Measurements from ENCODE around the gene CKB.

CKB gene

GRCh38 chr14:103483600-103483999 is 39.0 kb downstream of the CKB start:
- DNase-seq = no peak

DNA sequence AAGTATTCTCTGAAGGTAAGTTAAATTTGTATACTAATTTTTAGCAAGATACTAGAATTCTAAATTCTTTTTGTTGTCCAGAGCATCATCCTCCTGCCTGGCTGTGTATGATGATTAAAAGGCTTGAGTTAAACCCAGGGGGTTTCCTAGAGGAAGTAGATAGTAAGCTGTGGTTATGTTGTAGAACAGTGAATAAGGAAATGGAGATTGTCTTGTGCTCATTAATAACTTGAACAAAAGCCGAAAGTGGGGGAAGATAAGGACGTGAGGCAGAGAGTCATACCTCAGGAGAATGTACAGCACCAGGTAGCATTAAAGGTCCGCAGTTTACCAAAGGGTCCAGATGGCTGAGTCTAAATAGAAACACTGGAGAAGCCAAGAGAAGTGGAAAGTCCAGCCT is 42.0 kb downstream of the CKB start:
- peak; percentile 26 for DNase-seq

DNA sequence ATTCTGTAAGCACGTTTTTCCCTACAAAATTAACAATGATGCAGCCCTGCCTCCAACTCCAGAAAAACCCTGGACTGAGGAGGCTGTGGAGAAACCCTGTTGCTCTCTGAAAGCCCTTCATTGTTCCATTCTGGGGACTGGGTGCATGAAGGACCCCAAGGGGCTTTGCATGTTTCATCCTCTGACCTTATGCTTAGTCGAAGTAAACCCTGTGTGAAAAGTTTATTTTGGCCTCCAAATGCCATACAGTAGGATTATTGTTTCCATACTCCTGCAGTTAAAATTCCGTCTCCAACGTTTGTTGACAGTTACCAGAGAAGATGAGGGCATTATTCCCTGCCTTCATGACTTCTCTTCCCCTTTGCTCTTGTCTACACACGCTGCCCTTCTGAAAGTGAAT is 46.0 kb downstream of the CKB start:
- no peak for DNase-seq

GRCh38 chr14:103476065-103476464 is 46.6 kb downstream of the CKB start:
- DNase-seq = no peak

DNA sequence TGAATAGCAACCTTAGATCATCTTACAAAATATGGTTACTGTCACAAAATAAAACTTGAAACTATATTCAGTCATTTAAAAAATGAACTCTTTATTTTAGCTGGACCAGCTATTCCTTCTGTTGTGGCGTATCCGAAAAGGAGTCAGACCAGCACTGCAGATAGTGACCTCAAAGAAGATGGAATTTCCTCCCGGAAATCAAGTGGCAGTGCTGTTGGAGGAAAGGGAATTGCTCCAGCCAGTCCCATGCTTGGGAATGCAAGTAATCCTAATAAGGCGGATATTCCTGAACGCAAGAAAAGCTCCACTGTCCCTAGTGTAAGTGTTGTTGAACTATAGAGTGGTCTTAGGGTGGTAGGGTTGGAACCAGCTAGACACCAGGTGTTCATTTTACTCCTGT is 47.7 kb downstream of the CKB start:
- no peak for DNase-seq

- no peak for DNase-seq
Observed at GRCh38 chr14:103472939-103473338, 49.7 kb downstream of the CKB start.

Data from CD4-positive, alpha-beta T cell treated with Interleukin-17A for 1 hour (primary cell).